Measurements from ENCODE around the gene STIM2. TPM values are rescaled to one million over a fixed set of nuclear protein-coding genes. Genes with fewer than 3 reads are reported as not detected.

STIM2 gene
- total and polyA plus RNA-seq, 7 donors, result 2.4 to 8.4 (median 4.9) TPM

GRCh38 chr4:26839534-26839951 is 21.1 kb upstream of the STIM2 start:
- peak in 2 of 4 donors; percentile 59 to 69 for ATAC-seq
- no peak for DNase-seq
- intact Hi-C loops (cut with DNase I), result no loop called here

GRCh38 chr4:26840786-26841185 is 19.9 kb upstream of the STIM2 start:
- TF ChIP-seq CTCF (IDR thresholded peaks at IDR 0.05), result no peak
- Histone ChIP-seq H3K27ac (no peak overlapping the region), H3K36me3 (ENCODE audit: insufficient read depth in 1 of 2, low read depth in 1 of 2) (no peaks in the 10 kb centered on the region), H3K4me1 (peaks cover 8% of the 10 kb centered on the region), H3K4me3 (no peak overlapping the region), H3K9me3 (no peaks in the 10 kb centered on the region), H3K27me3 (ENCODE audit: insufficient read depth in 3 of 3, low read length in 2 of 3) (no peaks in the 10 kb centered on the region)
- 76 to 99% (median 79%) methylated on average over 4 to 5 of the region's 5 CpGs for WGBS, 3 donors
- intact Hi-C loops (cut with DNase I), result no loop called here
- DNase-seq (no peak), ATAC-seq (no peak)

More at GRCh38 chr4:26839534-26839951, 21.1 kb upstream of the STIM2 start:
- WGBS, 3 donors, result 42 to 51% (median 47%) methylated on average over 5 of the region's 5 CpGs
- Histone ChIP-seq H3K4me1 (peaks cover 8% of the 10 kb centered on the region), H3K27ac (no peak overlapping the region), H3K27me3 (ENCODE audit: insufficient read depth in 3 of 3, low read length in 2 of 3) (no peaks in the 10 kb centered on the region), H3K36me3 (ENCODE audit: insufficient read depth in 1 of 2, low read depth in 1 of 2) (no peaks in the 10 kb centered on the region), H3K9me3 (no peaks in the 10 kb centered on the region), H3K4me3 (no peak overlapping the region)
- no peak for TF ChIP-seq CTCF (IDR thresholded peaks at IDR 0.05)

- H3K27ac ChIP-seq, result no peak overlapping the region
- intact Hi-C loops (cut with DNase I), result no loop called here
- WGBS, 3 donors, result 65 to 70% (median 66%) methylated on average over 2 of the region's 2 CpGs
- H3K27me3 ChIP-seq (ENCODE audit: insufficient read depth in 3 of 3, low read length in 2 of 3), result no peaks in the 10 kb centered on the region
- no peak for ATAC-seq
- H3K9me3 ChIP-seq, result no peaks in the 10 kb centered on the region
- peaks cover 8% of the 10 kb centered on the region for H3K4me1 ChIP-seq
- DNase-seq, result no peak
- no peaks in the 10 kb centered on the region for H3K36me3 ChIP-seq (ENCODE audit: insufficient read depth in 1 of 2, low read depth in 1 of 2)
- no peak for TF ChIP-seq CTCF (IDR thresholded peaks at IDR 0.05)
- no peak overlapping the region for H3K4me3 ChIP-seq
These were observed 17.7 kb upstream of the STIM2 start for GRCh38 chr4:26842911-26843310.

GRCh38 chr4:26850528-26850927 is 10.1 kb upstream of the STIM2 start:
- no peak for ATAC-seq
- intact Hi-C loops (cut with DNase I), result loop anchor here in 1 of 2 donors (10.0 kb wide), 1 partner anchor 266 kb away; the partner anchor contains the start of gene TBC1D19

More at GRCh38 chr4:26850528-26850927, 10.1 kb upstream of the STIM2 start:
- TF ChIP-seq CTCF (IDR thresholded peaks at IDR 0.05), result no peak
- Histone ChIP-seq H3K27ac (no peak overlapping the region), H3K9me3 (no peaks in the 10 kb centered on the region), H3K4me1 (no peaks in the 10 kb centered on the region), H3K27me3 (ENCODE audit: insufficient read depth in 3 of 3, low read length in 2 of 3) (no peaks in the 10 kb centered on the region), H3K4me3 (no peak overlapping the region), H3K36me3 (ENCODE audit: insufficient read depth in 1 of 2, low read depth in 1 of 2) (no peaks in the 10 kb centered on the region)
- no peak for DNase-seq
- WGBS, 3 donors, result 80 to 88% (median 85%) methylated on average over 1 of the region's 1 CpG

Measured in psoas muscle (tissue), 8 donors.